Nephron (organoid): Measurements from ENCODE around the gene C8G.

ENCODE experiments used
- H3K27ac Mint-ChIP-seq, 3 experiments: 2 replicates each; pipeline ENCODE4 v1.8.0; 2020; ENCODE audit warnings: mixed read lengths in 3 of 3, mild to moderate bottlenecking in 2 of 3, moderate library complexity in 1 of 3
- H3K27me3 Mint-ChIP-seq: 2 replicates; pipeline ENCODE4 v1.8.0; 2021; ENCODE audit warnings: low read depth, mild to moderate bottlenecking, moderate library complexity, mixed read lengths
- H3K36me3 Mint-ChIP-seq: 2 replicates; pipeline ENCODE4 v1.8.0; 2020; ENCODE audit warnings: low read depth, mixed read lengths
- H3K4me1 Mint-ChIP-seq: 2 replicates; pipeline ENCODE4 v1.8.0; 2020; ENCODE audit warnings: mixed read lengths
- H3K4me3 Mint-ChIP-seq, 3 experiments: 2 replicates each; pipeline ENCODE4 v1.8.0; 2020; ENCODE audit warnings: mild to moderate bottlenecking in 3 of 3, mixed read lengths in 3 of 3, moderate library complexity in 2 of 3
- H3K9me3 Mint-ChIP-seq: 2 replicates; pipeline ENCODE4 v1.8.0; 2020; ENCODE audit warnings: mixed read lengths
- TF ChIP-seq, protein P1 (sequence below), 3 experiments: fragments of 200-600 bp; sonication (generic); IDR thresholded peaks; one replicate each; pipeline ENCODE4 v1.5.0; 2021; ENCODE audit warnings: antibody characterized with exemption in 3 of 3; ENCODE audit not compliant: unreplicated experiment in 3 of 3

The C8G gene

DNA sequence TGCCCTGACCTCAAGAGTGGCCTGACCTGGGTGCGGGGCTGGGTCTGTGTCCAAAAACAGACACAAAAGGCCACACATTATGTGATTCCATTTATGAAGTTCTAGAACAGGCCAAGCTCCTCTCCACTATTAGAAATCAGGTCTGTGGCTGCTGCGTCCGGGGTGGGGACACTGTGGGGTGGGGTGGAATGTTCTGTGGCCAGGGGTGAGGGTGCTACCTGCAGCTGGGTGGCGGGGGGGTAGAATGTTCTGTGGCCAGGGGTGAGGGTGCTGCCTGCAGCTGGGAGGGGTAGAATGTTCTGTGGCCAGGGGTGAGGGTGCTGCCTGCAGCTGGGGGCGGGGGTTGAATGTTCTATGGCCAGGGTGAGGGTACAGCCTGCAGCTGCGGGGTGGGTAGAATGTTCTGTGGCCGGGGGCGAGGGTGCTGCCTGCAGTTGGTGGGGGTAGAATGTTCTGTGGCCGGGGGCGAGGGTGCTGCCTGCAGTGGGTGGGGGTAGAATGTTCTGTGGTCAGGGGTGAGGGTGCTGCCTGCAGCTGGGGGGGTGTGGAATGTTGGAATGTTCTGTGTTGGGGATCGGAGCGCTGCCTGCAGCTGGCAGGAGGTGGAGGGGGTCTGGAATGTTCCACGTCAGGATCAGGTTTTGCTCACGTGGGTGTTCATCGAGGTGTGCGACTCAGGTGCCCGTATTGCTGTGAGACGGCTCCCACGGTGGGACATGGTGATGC is 15.3 kb downstream of the C8G start:
- peak overlapping the region in 1 of 3 experiments; percentile 55 for H3K27ac Mint-ChIP-seq
- no peaks in the 10 kb centered on the region for H3K36me3 Mint-ChIP-seq
- TF ChIP-seq, protein P1, sequence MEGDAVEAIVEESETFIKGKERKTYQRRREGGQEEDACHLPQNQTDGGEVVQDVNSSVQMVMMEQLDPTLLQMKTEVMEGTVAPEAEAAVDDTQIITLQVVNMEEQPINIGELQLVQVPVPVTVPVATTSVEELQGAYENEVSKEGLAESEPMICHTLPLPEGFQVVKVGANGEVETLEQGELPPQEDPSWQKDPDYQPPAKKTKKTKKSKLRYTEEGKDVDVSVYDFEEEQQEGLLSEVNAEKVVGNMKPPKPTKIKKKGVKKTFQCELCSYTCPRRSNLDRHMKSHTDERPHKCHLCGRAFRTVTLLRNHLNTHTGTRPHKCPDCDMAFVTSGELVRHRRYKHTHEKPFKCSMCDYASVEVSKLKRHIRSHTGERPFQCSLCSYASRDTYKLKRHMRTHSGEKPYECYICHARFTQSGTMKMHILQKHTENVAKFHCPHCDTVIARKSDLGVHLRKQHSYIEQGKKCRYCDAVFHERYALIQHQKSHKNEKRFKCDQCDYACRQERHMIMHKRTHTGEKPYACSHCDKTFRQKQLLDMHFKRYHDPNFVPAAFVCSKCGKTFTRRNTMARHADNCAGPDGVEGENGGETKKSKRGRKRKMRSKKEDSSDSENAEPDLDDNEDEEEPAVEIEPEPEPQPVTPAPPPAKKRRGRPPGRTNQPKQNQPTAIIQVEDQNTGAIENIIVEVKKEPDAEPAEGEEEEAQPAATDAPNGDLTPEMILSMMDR (IDR thresholded peaks at IDR 0.05; ENCODE audit: unreplicated experiment in 3 of 3), result no peak
- no peaks in the 10 kb centered on the region for H3K27me3 Mint-ChIP-seq
- H3K4me3 Mint-ChIP-seq, result no peak overlapping the region
- H3K9me3 Mint-ChIP-seq, result no peaks in the 10 kb centered on the region
- peaks cover 5% of the 10 kb centered on the region for H3K4me1 Mint-ChIP-seq

DNA sequence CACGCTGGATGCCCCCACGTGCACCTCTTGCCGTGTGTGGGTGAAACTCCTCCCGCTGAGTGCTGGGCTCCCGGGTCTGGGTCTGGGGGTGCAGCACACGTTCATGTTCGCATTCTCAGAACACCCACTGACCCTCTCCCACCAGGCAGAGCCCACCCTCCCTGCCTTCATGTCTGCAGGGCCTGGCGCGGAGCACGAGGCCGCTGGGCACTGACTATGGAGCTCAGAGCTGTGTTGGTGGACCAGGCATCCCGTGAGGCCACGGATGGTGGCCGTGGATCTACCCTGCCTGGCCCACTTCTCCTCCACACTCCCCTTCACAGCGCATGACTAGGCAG is 15.9 kb downstream of the C8G start:
- TF ChIP-seq, protein P1 (IDR thresholded peaks at IDR 0.05; ENCODE audit: unreplicated experiment in 3 of 3), result no peak
- Mint-ChIP-seq H3K27ac (no peak overlapping the region), H3K27me3 (peaks cover 4% of the 10 kb centered on the region), H3K4me3 (no peak overlapping the region), H3K9me3 (no peaks in the 10 kb centered on the region), H3K36me3 (no peaks in the 10 kb centered on the region), H3K4me1 (peaks cover 8% of the 10 kb centered on the region)

DNA sequence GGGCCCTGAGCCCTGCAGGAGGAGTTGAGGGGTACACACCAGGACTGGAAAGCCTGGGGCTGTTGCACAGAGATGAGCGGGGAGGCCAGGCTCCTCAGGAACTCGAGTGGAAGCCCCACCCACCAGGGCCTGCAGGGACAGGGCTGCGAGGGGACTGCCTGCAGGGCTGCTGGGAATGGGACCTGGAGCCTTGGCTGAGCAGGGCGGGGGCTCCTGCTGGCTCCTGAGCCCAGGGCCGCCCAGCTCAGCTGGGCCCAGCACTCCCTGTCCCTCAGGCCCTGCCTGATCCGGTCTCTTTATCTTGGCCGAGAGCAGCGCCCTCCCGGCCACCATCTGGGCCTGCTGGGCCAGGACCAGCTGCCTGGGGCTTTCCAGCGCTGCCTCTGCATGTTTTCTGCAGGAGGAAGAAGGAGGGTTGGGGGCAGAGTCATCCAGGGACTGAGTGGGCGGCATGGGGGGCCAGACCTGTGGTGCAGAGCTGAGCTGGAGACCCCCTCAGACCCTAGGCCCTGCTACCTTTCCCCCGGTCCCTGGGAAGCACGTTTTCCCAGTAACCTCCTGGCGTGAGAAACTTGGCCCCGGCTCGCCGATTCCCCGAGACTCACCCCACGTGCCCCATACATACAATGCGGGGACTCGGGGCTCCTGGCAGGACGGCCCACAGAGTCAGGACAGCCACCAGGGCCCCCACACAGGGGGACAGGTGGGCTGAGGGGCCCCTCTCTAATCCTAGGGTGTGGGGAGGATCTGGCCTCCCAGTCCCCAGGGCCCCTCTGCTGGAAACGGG is 16.4 kb downstream of the C8G start:
- TF ChIP-seq, protein P1 (IDR thresholded peaks at IDR 0.05; ENCODE audit: unreplicated experiment in 3 of 3), result no peak
- Mint-ChIP-seq H3K4me3 (no peak overlapping the region), H3K36me3 (no peaks in the 10 kb centered on the region), H3K27me3 (peaks cover 6% of the 10 kb centered on the region), H3K9me3 (no peaks in the 10 kb centered on the region), H3K27ac (no peak overlapping the region), H3K4me1 (peaks cover 10% of the 10 kb centered on the region)

DNA sequence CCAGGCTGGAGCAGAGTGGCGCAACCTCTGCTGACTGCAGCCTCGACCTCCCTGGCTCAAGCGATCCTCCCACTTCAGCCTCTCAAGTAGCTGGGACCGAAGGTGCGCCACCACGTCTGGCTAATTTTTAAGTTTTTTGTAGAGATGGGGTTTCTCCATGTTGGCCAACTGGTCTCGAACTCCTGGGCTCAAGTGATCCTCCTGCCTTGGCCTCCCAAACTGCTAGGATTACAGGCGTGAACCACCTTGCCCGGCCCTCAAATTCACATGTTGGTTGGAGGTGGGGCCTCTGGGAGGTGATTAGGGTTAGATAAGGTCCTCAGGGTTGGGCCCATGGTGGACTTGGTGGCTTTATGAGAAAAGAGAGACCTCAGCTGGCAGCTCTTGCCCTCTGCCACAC is 17.1 kb downstream of the C8G start:
- H3K27me3 Mint-ChIP-seq, result peaks cover 6% of the 10 kb centered on the region

DNA sequence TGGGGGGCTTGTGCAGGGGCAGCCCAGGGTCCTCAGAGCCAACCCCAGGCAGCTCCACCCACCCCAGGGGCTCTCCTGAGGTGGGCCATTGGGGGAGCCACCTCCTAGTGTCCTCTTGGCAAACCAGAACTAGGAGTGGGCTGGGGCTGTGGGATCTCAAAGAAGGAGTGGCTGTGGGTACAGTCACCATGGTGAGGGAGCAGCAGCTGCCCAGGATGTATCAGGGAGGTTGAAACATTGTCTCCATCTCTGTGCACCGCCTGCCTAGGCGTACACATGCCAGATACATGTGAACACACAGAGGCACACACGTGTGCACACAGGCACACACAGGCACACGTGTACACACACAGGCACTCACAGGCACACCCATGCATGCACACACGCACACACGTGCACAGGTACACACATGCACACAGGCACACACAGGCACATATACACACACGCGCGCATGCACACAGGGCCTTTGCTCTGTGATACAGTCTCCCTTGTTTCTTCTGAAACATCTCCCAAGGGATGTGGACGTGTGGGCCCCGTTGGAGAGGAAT is 17.7 kb downstream of the C8G start:
- Mint-ChIP-seq H3K36me3 (no peaks in the 10 kb centered on the region), H3K4me1 (peaks cover 10% of the 10 kb centered on the region), H3K4me3 (no peak overlapping the region), H3K9me3 (no peaks in the 10 kb centered on the region), H3K27ac (peak overlapping the region in 1 of 3 experiments; percentile 73), H3K27me3 (peaks cover 6% of the 10 kb centered on the region)
- TF ChIP-seq, protein P1 (IDR thresholded peaks at IDR 0.05; ENCODE audit: unreplicated experiment in 3 of 3), result no peak

More for the DNA sequence above, 17.1 kb downstream of the C8G start:
- no peaks in the 10 kb centered on the region for H3K9me3 Mint-ChIP-seq
- H3K27ac Mint-ChIP-seq, result no peak overlapping the region
- TF ChIP-seq, protein P1 (IDR thresholded peaks at IDR 0.05; ENCODE audit: unreplicated experiment in 3 of 3), result no peak
- no peaks in the 10 kb centered on the region for H3K36me3 Mint-ChIP-seq
- peaks cover 10% of the 10 kb centered on the region for H3K4me1 Mint-ChIP-seq
- H3K4me3 Mint-ChIP-seq, result no peak overlapping the region
